OCI-LY3 (cell line): ENCODE results near the gene MICU1.

Experiments
- H2AFZ ChIP-seq: fragments of 200-600, 300-600 bp; shearing (Covaris generic); 2 replicates; pipeline ENCODE4 v1.6.0; 2014; ENCODE audit warnings: antibody characterized with exemption, low read depth, low read length
- H3K27ac ChIP-seq: fragments of 200-600, 300-600 bp; sonication (generic); 2 replicates; pipeline ENCODE4 v1.5.1; 2014; ENCODE audit warnings: mild to moderate bottlenecking, low read length, moderate library complexity, mixed read lengths
- H3K27me3 ChIP-seq: fragments of 200-600, 300-600 bp; sonication (generic); 2 replicates; pipeline ENCODE4 v1.6.1; 2014; ENCODE audit warnings: low read depth, low read length, mixed read lengths
- H3K36me3 ChIP-seq: fragments of 200-600, 300-600 bp; sonication (generic); replicated peaks from 2 replicates; pipeline ENCODE3; 2014; ENCODE audit warnings: low read depth, low read length, mixed read lengths
- H3K4me1 ChIP-seq: fragments of 300-600, 200-600 bp; sonication (generic); 2 replicates; pipeline ENCODE4 v1.6.1; 2014; ENCODE audit warnings: low read length, mixed read lengths
- H3K4me2 ChIP-seq: fragments of 200-600, 300-600 bp; sonication (generic); 2 replicates; pipeline ENCODE4 v1.6.1; 2014; ENCODE audit warnings: low read length, mixed read lengths
- H3K4me3 ChIP-seq: fragments of 300-600, 200-600 bp; sonication (generic); 2 replicates; pipeline ENCODE4 v1.5.1; 2014; ENCODE audit warnings: antibody characterized with exemption, mild to moderate bottlenecking, low read length, moderate library complexity
- H3K79me2 ChIP-seq: fragments of 300-600, 200-600 bp; shearing (Covaris generic); 2 replicates; pipeline ENCODE4 v1.6.1; 2014; ENCODE audit warnings: mild to moderate bottlenecking, low read length, mixed read lengths
- H3K9ac ChIP-seq: fragments of 300-600, 200-600 bp; shearing (Covaris generic); 2 replicates; pipeline ENCODE4 v1.6.0; 2014; ENCODE audit warnings: mild to moderate bottlenecking, low read length, moderate library complexity
- H3K9me3 ChIP-seq: fragments of 200-600, 300-600 bp; shearing (Covaris generic); 2 replicates; pipeline ENCODE4 v1.6.1; 2014; ENCODE audit warnings: low read length, mixed read lengths; ENCODE audit not compliant: insufficient read depth
- H4K20me1 ChIP-seq: fragments of 200-600, 300-600 bp; sonication (generic); 2 replicates; pipeline ENCODE4 v1.6.1; 2016; ENCODE audit warnings: low read length, mixed read lengths; ENCODE audit not compliant: insufficient read depth
- CTCF ChIP-seq: fragments of 200-600, 300-600 bp; sonication (generic); IDR thresholded peaks from 2 replicates; pipeline ENCODE4 v1.5.1; 2014; ENCODE audit warnings: antibody characterized with exemption, low read length, low read depth
- EZH2phosphoT487 ChIP-seq: fragments of 200-600 bp; shearing (Covaris generic); IDR thresholded peaks from 2 replicates; pipeline ENCODE4 v1.6.1; 2018; ENCODE audit warnings: antibody characterized with exemption, mixed run types, low read depth

Gene MICU1

GRCh38 chr10:72460284-72460876, 165.5 kb downstream of the MICU1 start:
- H2AFZ ChIP-seq = no peak overlapping the region
- no peak overlapping the region for H3K4me3 ChIP-seq
- no peak overlapping the region for H3K4me2 ChIP-seq

GRCh38 chr10:72459301-72459700, 166.6 kb downstream of the MICU1 start:
- no peaks in the 10 kb centered on the region for H3K27me3 ChIP-seq
- H3K4me1 ChIP-seq = peaks cover 15% of the 10 kb centered on the region
- H3K79me2 ChIP-seq = no peaks in the 10 kb centered on the region
- H3K27ac ChIP-seq = no peak overlapping the region
- TF ChIP-seq CTCF (no peak), EZH2phosphoT487 (no peak)
- no peak overlapping the region for H3K4me3 ChIP-seq
- no peak overlapping the region for H3K4me2 ChIP-seq
- H3K9me3 ChIP-seq = no peaks in the 10 kb centered on the region
- H4K20me1 ChIP-seq = no peaks in the 10 kb centered on the region
- no peaks in the 10 kb centered on the region for H3K36me3 ChIP-seq
- no peak overlapping the region for H2AFZ ChIP-seq
- no peak overlapping the region for H3K9ac ChIP-seq

More at GRCh38 chr10:72460284-72460876, 165.5 kb downstream of the MICU1 start:
- Histone ChIP-seq H3K4me1 (peaks cover 15% of the 10 kb centered on the region), H3K79me2 (no peaks in the 10 kb centered on the region), H3K27ac (no peak overlapping the region), H4K20me1 (no peaks in the 10 kb centered on the region), H3K9me3 (no peaks in the 10 kb centered on the region), H3K9ac (no peak overlapping the region), H3K36me3 (no peaks in the 10 kb centered on the region), H3K27me3 (no peaks in the 10 kb centered on the region)
- no peak for TF ChIP-seq EZH2phosphoT487

GRCh38 chr10:72455889-72456595, 169.8 kb downstream of the MICU1 start:
- H3K9me3 ChIP-seq = no peaks in the 10 kb centered on the region
- no peaks in the 10 kb centered on the region for H3K79me2 ChIP-seq
- no peak for TF ChIP-seq CTCF
- no peak for TF ChIP-seq EZH2phosphoT487
- H3K36me3 ChIP-seq = no peaks in the 10 kb centered on the region
- H3K4me1 ChIP-seq = peaks cover 15% of the 10 kb centered on the region
- H3K9ac ChIP-seq = no peak overlapping the region
- no peaks in the 10 kb centered on the region for H3K27me3 ChIP-seq
- no peak overlapping the region for H3K4me2 ChIP-seq
- no peak overlapping the region for H3K27ac ChIP-seq
- no peak overlapping the region for H2AFZ ChIP-seq
- H4K20me1 ChIP-seq = no peaks in the 10 kb centered on the region
- H3K4me3 ChIP-seq = no peak overlapping the region

- no peaks in the 10 kb centered on the region for H4K20me1 ChIP-seq
- no peaks in the 10 kb centered on the region for H3K9me3 ChIP-seq
- H3K4me3 ChIP-seq = no peak overlapping the region
- H3K9ac ChIP-seq = no peak overlapping the region
- H3K4me2 ChIP-seq = no peak overlapping the region
- no peaks in the 10 kb centered on the region for H3K27me3 ChIP-seq
- no peaks in the 10 kb centered on the region for H3K36me3 ChIP-seq
- no peaks in the 10 kb centered on the region for H3K4me1 ChIP-seq
- H2AFZ ChIP-seq = no peak overlapping the region
- H3K79me2 ChIP-seq = no peaks in the 10 kb centered on the region
- no peak overlapping the region for H3K27ac ChIP-seq
- no peak for TF ChIP-seq EZH2phosphoT487
- no peak for TF ChIP-seq CTCF
Observed at GRCh38 chr10:72449941-72450441, 175.9 kb downstream of the MICU1 start.
